Duodenal mucosa (tissue), 2 donors: Measurements from ENCODE around the gene PVALB.
A peak's percentile ranks its signal among the peaks of the same experiment; 100 is the strongest.

Experiments used
- H3K27ac ChIP-seq: one replicate; pipeline ENCODE4 v1.7.0; 2013; ENCODE audit warnings: low read depth, low read length
- H3K27me3 ChIP-seq, 2 donors: one replicate each; pipeline ENCODE4 v1.7.0; 2013; ENCODE audit warnings: low read length in 2 of 2, control low read depth in 1 of 2; ENCODE audit not compliant: insufficient read depth in 2 of 2, control insufficient read depth in 1 of 2
- H3K36me3 ChIP-seq, 2 donors: one replicate each; pipeline ENCODE4 v1.7.0; 2013; ENCODE audit warnings: low read length in 2 of 2, control low read depth in 1 of 2; ENCODE audit not compliant: insufficient read depth in 2 of 2, control insufficient read depth in 1 of 2
- H3K4me1 ChIP-seq, 2 donors: one replicate each; pipeline ENCODE4 v1.7.0; 2013; ENCODE audit warnings: low read length in 2 of 2, control low read depth in 1 of 2; ENCODE audit not compliant: insufficient read depth in 2 of 2, control insufficient read depth in 1 of 2
- H3K4me3 ChIP-seq, 2 donors: one replicate each; pipeline ENCODE4 v1.7.0; 2013; ENCODE audit warnings: low read length in 2 of 2, low read depth in 1 of 2
- H3K9ac ChIP-seq, 2 donors: one replicate each; pipeline ENCODE4 v1.7.0; 2013; ENCODE audit warnings: low read length in 2 of 2, low read depth in 1 of 2
- H3K9me3 ChIP-seq, 2 donors: one replicate each; pipeline ENCODE4 v1.7.0; 2013; ENCODE audit warnings: low read length in 2 of 2, control low read depth in 1 of 2; ENCODE audit not compliant: control insufficient read depth in 1 of 2

The PVALB gene

GRCh38 chr22:36776722-36777121 lies 40.1 kb downstream of the PVALB start:
- peaks cover 12 to 20% of the 10 kb centered on the region in 2 donors for H3K4me1 ChIP-seq
- peak overlapping the region; percentile 45 to 46 for H3K4me3 ChIP-seq
- no peaks in the 10 kb centered on the region for H3K9me3 ChIP-seq
- no peaks in the 10 kb centered on the region for H3K27me3 ChIP-seq
- peaks cover 0 to 7% of the 10 kb centered on the region in 2 donors for H3K36me3 ChIP-seq
- H3K27ac ChIP-seq: no peak overlapping the region
- peak overlapping the region; percentile 21 to 65 for H3K9ac ChIP-seq

- Histone ChIP-seq H3K36me3 (peaks cover 0 to 7% of the 10 kb centered on the region in 2 donors), H3K4me1 (peaks cover 12 to 17% of the 10 kb centered on the region in 2 donors), H3K27me3 (no peaks in the 10 kb centered on the region), H3K9me3 (no peaks in the 10 kb centered on the region), H3K4me3 (peak within 1 kb of the TSS; percentile 87 to 90), H3K27ac (no peak within 1 kb of the TSS), H3K9ac (peak within 1 kb of the TSS; percentile 85 to 89)
Observed at GRCh38 chr22:36775964-36776669, 40.7 kb downstream of the PVALB start, which contains the start of gene IFT27. IFT27 (minus strand) TSS chr22:36776119; CDS start chr22:36775707, 412 bp downstream.

- Histone ChIP-seq H3K9ac (peak overlapping the region; percentile 85 to 89), H3K27ac (no peak overlapping the region), H3K9me3 (no peaks in the 10 kb centered on the region), H3K4me1 (peaks cover 12 to 17% of the 10 kb centered on the region in 2 donors), H3K36me3 (peaks cover 0 to 7% of the 10 kb centered on the region in 2 donors), H3K27me3 (no peaks in the 10 kb centered on the region), H3K4me3 (peak overlapping the region; percentile 87 to 90)
Observed at GRCh38 chr22:36775586-36775963, 41.3 kb downstream of the PVALB start.

- Histone ChIP-seq H3K27me3 (no peaks in the 10 kb centered on the region), H3K4me3 (no peak overlapping the region), H3K9me3 (no peaks in the 10 kb centered on the region), H3K36me3 (peaks cover 0 to 7% of the 10 kb centered on the region in 2 donors), H3K4me1 (peaks cover 12 to 17% of the 10 kb centered on the region in 2 donors), H3K27ac (no peak overlapping the region), H3K9ac (no peak overlapping the region)
Observed at GRCh38 chr22:36773935-36774334, 42.9 kb downstream of the PVALB start.

- Histone ChIP-seq H3K36me3 (peaks cover 0 to 8% of the 10 kb centered on the region in 2 donors), H3K27ac (no peak overlapping the region), H3K27me3 (no peaks in the 10 kb centered on the region), H3K9ac (no peak overlapping the region), H3K4me3 (no peak overlapping the region), H3K9me3 (no peaks in the 10 kb centered on the region), H3K4me1 (peaks cover 12 to 17% of the 10 kb centered on the region in 2 donors)
Observed at GRCh38 chr22:36772451-36772850, 44.4 kb downstream of the PVALB start.

GRCh38 chr22:36771356-36772063 lies 45.3 kb downstream of the PVALB start:
- peaks cover 0 to 18% of the 10 kb centered on the region in 2 donors for H3K36me3 ChIP-seq

GRCh38 chr22:36770513-36771231 lies 46.2 kb downstream of the PVALB start:
- no peak overlapping the region for H3K27ac ChIP-seq
- no peaks in the 10 kb centered on the region for H3K9me3 ChIP-seq

More at GRCh38 chr22:36771356-36772063, 45.3 kb downstream of the PVALB start:
- H3K4me3 ChIP-seq: no peak overlapping the region
- H3K4me1 ChIP-seq: peaks cover 7 to 10% of the 10 kb centered on the region in 2 donors
- H3K27ac ChIP-seq: no peak overlapping the region
- no peak overlapping the region for H3K9ac ChIP-seq
- H3K9me3 ChIP-seq: no peaks in the 10 kb centered on the region
- H3K27me3 ChIP-seq: no peaks in the 10 kb centered on the region

GRCh38 chr22:36769541-36770512 lies 47.0 kb downstream of the PVALB start:
- Histone ChIP-seq H3K27me3 (no peaks in the 10 kb centered on the region), H3K27ac (no peak overlapping the region), H3K9me3 (no peaks in the 10 kb centered on the region), H3K36me3 (peaks cover 4 to 21% of the 10 kb centered on the region in 2 donors), H3K4me1 (peaks cover under 1 to 2% of the 10 kb centered on the region in 2 donors), H3K4me3 (no peak overlapping the region), H3K9ac (no peak overlapping the region)

More at GRCh38 chr22:36770513-36771231, 46.2 kb downstream of the PVALB start:
- H3K4me3 ChIP-seq: no peak overlapping the region
- H3K9ac ChIP-seq: no peak overlapping the region
- peaks cover 7 to 9% of the 10 kb centered on the region in 2 donors for H3K4me1 ChIP-seq
- no peaks in the 10 kb centered on the region for H3K27me3 ChIP-seq
- peaks cover 0 to 18% of the 10 kb centered on the region in 2 donors for H3K36me3 ChIP-seq

GRCh38 chr22:36768616-36769015 lies 48.2 kb downstream of the PVALB start:
- no peaks in the 10 kb centered on the region for H3K9me3 ChIP-seq
- no peaks in the 10 kb centered on the region for H3K27me3 ChIP-seq
- no peak overlapping the region for H3K9ac ChIP-seq
- peaks cover 5 to 7% of the 10 kb centered on the region in 2 donors for H3K4me1 ChIP-seq
- H3K36me3 ChIP-seq: peaks cover 4 to 21% of the 10 kb centered on the region in 2 donors
- H3K27ac ChIP-seq: no peak overlapping the region
- no peak overlapping the region for H3K4me3 ChIP-seq
